Stimulated activated CD4-positive, alpha-beta T cell treated with anti-CD3 and anti-CD28 coated beads, Interleukin-1b, Interleukin-23, amount 100 ng/mL, for 48 hours (primary cell): ENCODE results near the gene ELP6.

Experiments used
- DNase-seq: peaks from one replicate; pipeline ENCODE4 v3.0.0-alpha.2; 2020

Gene ELP6

GRCh38 chr3:47513125-47513929, at the start of gene ELP6:
ELP6 (minus strand) TSS chr3:47513712; CDS start chr3:47513590, 122 bp downstream.
- peak; percentile 98 for DNase-seq

GRCh38 chr3:47556351-47556750, 42.8 kb upstream of the ELP6 start:
- DNase-seq: no peak

GRCh38 chr3:47554335-47554734, 40.8 kb upstream of the ELP6 start:
- no peak for DNase-seq

- DNase-seq: no peak
Measured at GRCh38 chr3:47553407-47553806, 39.9 kb upstream of the ELP6 start.

- DNase-seq: no peak
Measured at GRCh38 chr3:47542471-47543173, 29.1 kb upstream of the ELP6 start.

GRCh38 chr3:47541583-47542108, 28.1 kb upstream of the ELP6 start:
- DNase-seq: no peak

GRCh38 chr3:47540281-47540680, 26.8 kb upstream of the ELP6 start:
- DNase-seq: no peak

GRCh38 chr3:47536967-47537366, 23.5 kb upstream of the ELP6 start:
- DNase-seq: no peak

- DNase-seq: no peak
Measured at GRCh38 chr3:47536221-47536891, 22.8 kb upstream of the ELP6 start.

GRCh38 chr3:47533996-47534454, 20.5 kb upstream of the ELP6 start:
- no peak for DNase-seq

GRCh38 chr3:47533481-47533880, 20.0 kb upstream of the ELP6 start:
- peak; percentile 22 for DNase-seq

- no peak for DNase-seq
Measured at GRCh38 chr3:47527952-47528725, 14.6 kb upstream of the ELP6 start.

- DNase-seq: no peak
Measured at GRCh38 chr3:47525617-47526016, 12.1 kb upstream of the ELP6 start.

- no peak for DNase-seq
Measured at GRCh38 chr3:47523310-47524073, 10.0 kb upstream of the ELP6 start.

GRCh38 chr3:47522082-47522987, 8.8 kb upstream of the ELP6 start:
- DNase-seq: peak; percentile 80

- no peak for DNase-seq
Measured at GRCh38 chr3:47520756-47521155, 7.2 kb upstream of the ELP6 start.

- DNase-seq: no peak
Measured at GRCh38 chr3:47517937-47518336, 4.4 kb upstream of the ELP6 start.

- DNase-seq: no peak
Measured at GRCh38 chr3:47515864-47516319, 2.4 kb upstream of the ELP6 start.

GRCh38 chr3:47515100-47515499, 1.6 kb upstream of the ELP6 start:
- no peak for DNase-seq

GRCh38 chr3:47512416-47513124, 942 bp downstream of the ELP6 start:
- DNase-seq: peak; percentile 30
